Esophagus mucosa (tissue), 1 donor: ENCODE results near the gene HCN1. TPM values are rescaled to one million over a fixed set of nuclear protein-coding genes. Genes with fewer than 3 reads are reported as not detected.

Source experiments
- ATAC-seq: fragments of 200-7000 bp; cut with Tn5 transposase; one replicate; pipeline ENCODE4 v1.9.1; 2020
- total RNA-seq: library from RNA; stranded (reverse); gene quantifications from one replicate; pipeline ENCODE4 v1.2.4, GENCODE V29; 2023
- donor health status: DM: yes; HTN: yes; CAD: no.

Gene HCN1
- total RNA-seq, 1 donor from 2014 or later: not detected

GRCh38 chr5:45281081-45281480 lies 415.1 kb downstream of the HCN1 start:
- no peak for ATAC-seq

- no peak for ATAC-seq
These were observed 417.1 kb downstream of the HCN1 start for GRCh38 chr5:45279109-45279508.

- no peak for ATAC-seq
These were observed 418.3 kb downstream of the HCN1 start for GRCh38 chr5:45277860-45278259.

- ATAC-seq: no peak
These were observed 421.9 kb downstream of the HCN1 start for GRCh38 chr5:45274241-45274640.

DNA sequence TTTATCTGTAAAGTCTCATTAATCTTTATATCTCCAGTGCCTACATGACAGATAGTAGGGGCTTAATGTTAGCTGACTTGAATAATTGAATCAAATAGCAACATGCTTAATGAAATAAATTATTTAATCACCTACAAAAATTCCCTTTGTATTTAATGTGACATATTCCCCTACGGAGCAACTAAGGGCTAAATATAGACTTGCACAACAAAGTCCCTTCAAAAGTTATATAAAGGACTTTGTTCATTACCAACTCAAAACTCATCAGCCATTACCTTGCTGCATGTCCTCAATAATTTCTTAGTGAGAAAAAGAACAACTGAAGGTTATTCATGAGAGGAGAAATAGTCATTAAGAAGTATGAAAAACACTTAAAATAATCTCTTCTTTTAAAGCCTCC lies 424.6 kb downstream of the HCN1 start:
- no peak for ATAC-seq

- ATAC-seq: no peak
These were observed 431.7 kb downstream of the HCN1 start for GRCh38 chr5:45264447-45264846.

GRCh38 chr5:45262061-45262590 lies 434.1 kb downstream of the HCN1 start:
- no peak for ATAC-seq

GRCh38 chr5:45261125-45261524 lies 435.1 kb downstream of the HCN1 start:
- ATAC-seq: no peak

GRCh38 chr5:45260292-45260691 lies 435.9 kb downstream of the HCN1 start:
- no peak for ATAC-seq

- no peak for ATAC-seq
These were observed 443.2 kb downstream of the HCN1 start for GRCh38 chr5:45252978-45253377.

GRCh38 chr5:45252541-45252940 lies 443.6 kb downstream of the HCN1 start:
- ATAC-seq: no peak

GRCh38 chr5:45225571-45226031 lies 470.6 kb downstream of the HCN1 start:
- ATAC-seq: no peak

GRCh38 chr5:45205403-45205961 lies 490.7 kb downstream of the HCN1 start:
- no peak for ATAC-seq
